IMR-90 (cell line): ENCODE data around the gene ESD. TPM values are rescaled to one million over a fixed set of nuclear protein-coding genes. Genes with fewer than 3 reads are reported as not detected.
A peak's percentile ranks its signal among the peaks of the same experiment; 100 is the strongest.

Experiments used
- ATAC-seq: fragments of 200-7000 bp; cut with Tn5 transposase; 2 replicates; pipeline ENCODE4 v1.9.1; 2020; ENCODE audit warnings: low read depth, mild to moderate bottlenecking, moderate library complexity
- BruUV-seq: library from RNA; stranded (reverse); fragments of 400-500 nt; replicated peaks from 2 replicates; lab custom pipeline; 2021; lab: Mats Ljungman, UMichigan
- CTCF ChIA-PET: fragments of 300-600 bp; formaldehyde crosslinking; extraction: SDS; loops from one replicate; lab custom pipeline; 2021; ENCODE audit warnings: antibody characterized with exemption; lab: Yijun Ruan, JAX
- POLR2A ChIA-PET: fragments of 300-600 bp; sonication (Branson Sonifier 250); formaldehyde crosslinking; loops from one replicate; lab custom pipeline; 2022; ENCODE audit warnings: antibody characterized with exemption; ENCODE audit not compliant: unreplicated experiment; lab: Charles Lee
- DNase-seq: peaks from one replicate; pipeline ENCODE4 v3.0.0; 2013
- H2AFZ ChIP-seq: replicated peaks from 2 replicates; pipeline ENCODE3; 2013; ENCODE audit warnings: low read length, mild to moderate bottlenecking; ENCODE audit not compliant: poor library complexity
- H2AK5ac ChIP-seq: 2 replicates; pipeline ENCODE4 v1.6.1; 2013; ENCODE audit warnings: low read depth, low read length, inconsistent platforms
- H2AK9ac ChIP-seq: replicated peaks from 2 replicates; pipeline ENCODE3; 2013; ENCODE audit warnings: mild to moderate bottlenecking, low read depth, low read length, moderate library complexity; ENCODE audit not compliant: poor library complexity
- H2BK120ac ChIP-seq: 2 replicates; pipeline ENCODE4 v1.6.1; 2013; ENCODE audit warnings: low read depth, low read length, inconsistent platforms
- H2BK15ac ChIP-seq: 3 replicates; pipeline ENCODE4 v1.6.1; 2013; ENCODE audit warnings: low read depth, low read length, inconsistent platforms
- H2BK20ac ChIP-seq: 2 replicates; pipeline ENCODE4 v1.6.1; 2013; ENCODE audit warnings: low read depth, mild to moderate bottlenecking, inconsistent platforms, low read length, moderate library complexity
- H2BK5ac ChIP-seq: 2 replicates; pipeline ENCODE4 v1.6.1; 2013; ENCODE audit warnings: mild to moderate bottlenecking, low read depth, low read length, inconsistent platforms; ENCODE audit not compliant: poor library complexity, severe bottlenecking
- H3K14ac ChIP-seq: replicated peaks from 2 replicates; pipeline ENCODE4 v1.6.1; 2013; ENCODE audit warnings: low read depth, low read length, inconsistent platforms
- H3K18ac ChIP-seq: 2 replicates; pipeline ENCODE4 v1.6.1; 2013; ENCODE audit warnings: low read depth, low read length, control low read depth
- H3K23ac ChIP-seq: 2 replicates; pipeline ENCODE4 v1.6.1; 2013; ENCODE audit warnings: low read depth, low read length, inconsistent platforms
- H3K27ac ChIP-seq: 2 replicates; pipeline ENCODE4 v1.5.1; 2013; ENCODE audit warnings: mild to moderate bottlenecking, control low read depth, low read length; ENCODE audit not compliant: insufficient read depth
- H3K27me3 ChIP-seq: 2 replicates; pipeline ENCODE4 v1.6.1; 2013; ENCODE audit warnings: low read length; ENCODE audit not compliant: control insufficient read depth, insufficient read depth
- H3K36me3 ChIP-seq: 2 replicates; pipeline ENCODE4 v1.6.1; 2013; ENCODE audit warnings: low read length, mixed read lengths; ENCODE audit not compliant: control insufficient read depth, insufficient read depth
- H3K4ac ChIP-seq: 2 replicates; pipeline ENCODE4 v1.6.1; 2013; ENCODE audit warnings: low read depth, low read length, inconsistent platforms
- H3K4me1 ChIP-seq: 2 replicates; pipeline ENCODE4 v1.6.1; 2013; ENCODE audit warnings: low read length, mixed read lengths; ENCODE audit not compliant: control insufficient read depth, insufficient read depth
- H3K4me2 ChIP-seq: 2 replicates; pipeline ENCODE4 v1.6.1; 2013; ENCODE audit warnings: low read depth, mild to moderate bottlenecking, control low read depth, low read length, moderate library complexity
- H3K4me3 ChIP-seq: 2 replicates; pipeline ENCODE4 v1.5.1; 2013; ENCODE audit warnings: low read depth, mild to moderate bottlenecking, control low read depth, low read length, moderate library complexity; ENCODE audit not compliant: insufficient read depth
- H3K56ac ChIP-seq: 2 replicates; pipeline ENCODE4 v1.6.1; 2013; ENCODE audit warnings: low read length, inconsistent platforms; ENCODE audit not compliant: insufficient read depth; ENCODE audit errors: extremely low read depth
- H3K79me1 ChIP-seq, 2 experiments: 2 replicates each; pipeline ENCODE4 v1.6.1; 2013; ENCODE audit warnings: low read length in 2 of 2, inconsistent platforms in 1 of 2, low read depth in 1 of 2
- H3K9ac ChIP-seq: 2 replicates; pipeline ENCODE4 v1.6.1; 2013; ENCODE audit warnings: low read depth, low read length, control low read depth
- H3K9me1 ChIP-seq: 2 replicates; pipeline ENCODE4 v1.6.1; 2013; ENCODE audit warnings: low read length, inconsistent platforms; ENCODE audit not compliant: insufficient read depth
- H3K9me3 ChIP-seq: 2 replicates; pipeline ENCODE4 v1.6.1; 2013; ENCODE audit warnings: low read length; ENCODE audit not compliant: control insufficient read depth, insufficient read depth
- H4K20me1 ChIP-seq: 2 replicates; pipeline ENCODE4 v1.6.1; 2013; ENCODE audit warnings: low read length, inconsistent platforms; ENCODE audit not compliant: insufficient read depth
- H4K5ac ChIP-seq: 2 replicates; pipeline ENCODE4 v1.6.1; 2013; ENCODE audit warnings: mild to moderate bottlenecking, low read depth, low read length, control low read depth
- H4K8ac ChIP-seq, 2 experiments: 2 replicates each; pipeline ENCODE4 v1.6.1; 2013; ENCODE audit warnings: low read depth in 2 of 2, low read length in 2 of 2, control low read depth in 1 of 2, inconsistent platforms in 1 of 2
- H4K91ac ChIP-seq: 2 replicates; pipeline ENCODE4 v1.6.1; 2013; ENCODE audit warnings: low read depth, low read length, inconsistent platforms; ENCODE audit not compliant: insufficient read depth
- CHD1 ChIP-seq: IDR thresholded peaks from 2 replicates; pipeline ENCODE4 v1.6.1; 2012; ENCODE audit warnings: low read depth, low read length, improper control_type of control experiment
- FOS ChIP-seq: fragments of 150-350 bp; IDR thresholded peaks from 2 replicates; pipeline ENCODE4 v1.6.1; 2016; ENCODE audit warnings: low read depth, low read length
- MAFK ChIP-seq: IDR thresholded peaks from 2 replicates; pipeline ENCODE4 v1.6.1; 2012; ENCODE audit warnings: low read depth, low read length, improper control_type of control experiment
- MXI1 ChIP-seq: IDR thresholded peaks from 2 replicates; pipeline ENCODE4 v1.6.1; 2012; ENCODE audit warnings: low read depth, mild to moderate bottlenecking, low read length, moderate library complexity, borderline replicate concordance
- NFE2L2 ChIP-seq: fragments of 150-350 bp; IDR thresholded peaks from 2 replicates; pipeline ENCODE4 v1.6.1; 2016; ENCODE audit warnings: low read depth, mild to moderate bottlenecking, low read length
- RCOR1 ChIP-seq: IDR thresholded peaks from 2 replicates; pipeline ENCODE4 v1.6.1; 2012; ENCODE audit warnings: mild to moderate bottlenecking, low read length, improper control_type of control experiment; ENCODE audit not compliant: insufficient replicate concordance
- RFX5 ChIP-seq: IDR thresholded peaks from 2 replicates; pipeline ENCODE4 v1.8.0; 2012; ENCODE audit warnings: low read depth, mild to moderate bottlenecking, low read length, moderate library complexity
- SMC3 ChIP-seq: fragments of 150-350 bp; IDR thresholded peaks from 2 replicates; pipeline ENCODE4 v1.6.1; 2016; ENCODE audit warnings: low read depth, mild to moderate bottlenecking, antibody characterized with exemption, low read length, moderate library complexity
- WGBS, 2 experiments: methylation state at CpG; one replicate each; pipeline versions ENCODE4 v1.1.5 to v1.1.7; 2013; ENCODE audit warnings: missing lambda C conversion rate in 2 of 2; ENCODE audit not compliant: insufficient read length in 1 of 2; ENCODE audit errors: extremely low coverage in 2 of 2; 5-methylcytosine and 5-hydroxymethylcytosine counted together
- dilution Hi-C: fragments of 300-500 bp; cut with HindIII; formaldehyde crosslinking; loops from one replicate; pipeline ENCODE4 v1.14.3; 2018; ENCODE audit warnings: low sequenced_read_pairs; ENCODE audit not compliant: unreplicated experiment
- in situ Hi-C: fragments of 300-500 bp; cut with MboI; formaldehyde crosslinking; loops from 3 replicates; pipeline ENCODE4 v1.14.3; 2019; ENCODE audit warnings: low sequenced_read_pairs, inconsistent platforms, mixed read lengths
- intact Hi-C: fragments of 100-400 bp; cut with micrococcal nuclease; formaldehyde crosslinking; loops from 2 replicates; pipeline ENCODE4 v1.10.0; 2022
- polyA plus RNA-seq, 3 experiments: library from polyadenylated mRNA; depleted of rRNA; stranded (reverse); fragments of >200 nt; gene quantifications; 2 replicates each; pipeline ENCODE4 v1.2.3, GENCODE V29; 2012; ENCODE audit warnings: low replicate concordance in 1 of 3
- total RNA-seq: library from RNA; depleted of rRNA; stranded (reverse); fragments of >200 nt; gene quantifications from 2 replicates; pipeline ENCODE4 v1.2.3, GENCODE V29; 2012
- TF ChIP-seq, protein P1 (sequence below): fragments of 150-350 bp; IDR thresholded peaks from 2 replicates; pipeline ENCODE4 v1.6.1; 2017; ENCODE audit warnings: mild to moderate bottlenecking, antibody characterized with exemption, low read length, low read depth

The ESD gene
- total and polyA plus RNA-seq, 2 of the 4 experiments (the other 2 are of a cell fraction), result 90.4 to 135 TPM

GRCh38 chr13:46751811-46752635 is 44.9 kb downstream of the ESD start:
- WGBS, 2 experiments, result 82% methylated on average over 4 of the region's 7 CpGs; no CpG with 5 or more reads in 1 of the 2 experiments
- H2BK20ac ChIP-seq, result no peak overlapping the region
- no peak overlapping the region for H2BK5ac ChIP-seq
- no peak overlapping the region for H2BK120ac ChIP-seq
- ATAC-seq (no peak; the same call in 1 of the 2 replicates), DNase-seq (peak; percentile 45)
- H3K27me3 ChIP-seq, result no peaks in the 10 kb centered on the region
- no TSS peak for BruUV-seq
- H3K9me3 ChIP-seq, result no peaks in the 10 kb centered on the region
- no peak overlapping the region for H4K8ac ChIP-seq
- no peak overlapping the region for H3K56ac ChIP-seq
- H4K91ac ChIP-seq, result no peak overlapping the region
- H3K4me1 ChIP-seq, result no peaks in the 10 kb centered on the region; the same call in 1 of the 2 replicates
- intact Hi-C loops (no loop called here), in situ Hi-C loops (no loop called here), dilution Hi-C loops (no loop called here)
- H3K9me1 ChIP-seq, result peaks cover 4% of the 10 kb centered on the region; the same call in 1 of the 2 replicates
- no peak overlapping the region for H2AFZ ChIP-seq
- H3K18ac ChIP-seq, result no peak overlapping the region
- no peaks in the 10 kb centered on the region for H4K20me1 ChIP-seq
- H4K5ac ChIP-seq, result no peak overlapping the region
- TF ChIP-seq, protein P1, sequence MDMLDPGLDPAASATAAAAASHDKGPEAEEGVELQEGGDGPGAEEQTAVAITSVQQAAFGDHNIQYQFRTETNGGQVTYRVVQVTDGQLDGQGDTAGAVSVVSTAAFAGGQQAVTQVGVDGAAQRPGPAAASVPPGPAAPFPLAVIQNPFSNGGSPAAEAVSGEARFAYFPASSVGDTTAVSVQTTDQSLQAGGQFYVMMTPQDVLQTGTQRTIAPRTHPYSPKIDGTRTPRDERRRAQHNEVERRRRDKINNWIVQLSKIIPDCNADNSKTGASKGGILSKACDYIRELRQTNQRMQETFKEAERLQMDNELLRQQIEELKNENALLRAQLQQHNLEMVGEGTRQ, result no peak
- TF ChIP-seq RCOR1, result no peak
- TF ChIP-seq SMC3, result no peak
- TF ChIP-seq CHD1, result no peak
- no peak for TF ChIP-seq MAFK
- TF ChIP-seq FOS, result no peak
- TF ChIP-seq NFE2L2, result no peak
- no peak for TF ChIP-seq RFX5
- TF ChIP-seq MXI1, result no peak
- no peaks in the 10 kb centered on the region for H3K79me1 ChIP-seq
- no peak overlapping the region for H3K9ac ChIP-seq
- H3K4me3 ChIP-seq, result no peak overlapping the region
- H2BK15ac ChIP-seq, result no peak overlapping the region
- H2AK5ac ChIP-seq, result no peak overlapping the region
- ChIA-PET POLR2A (no interaction called here), CTCF (no interaction called here)
- no peak overlapping the region for H3K27ac ChIP-seq
- peaks cover 20% of the 10 kb centered on the region for H3K36me3 ChIP-seq
- no peak overlapping the region for H3K14ac ChIP-seq
- no peak overlapping the region for H3K23ac ChIP-seq
- no peak overlapping the region for H3K4me2 ChIP-seq
- no peak overlapping the region for H2AK9ac ChIP-seq
- H3K4ac ChIP-seq, result no peak overlapping the region
